Kidney glomerular epithelial cell (primary cell): ENCODE results near the gene MED8.

ENCODE experiments used
- DNase-seq: peaks from one replicate; lab custom pipeline; 2025; lab: John Stamatoyannopoulos, UW

MED8 gene

GRCh38 chr1:43334453-43335205, 55.0 kb downstream of the MED8 start:
- DNase-seq = no peak
